IMR-90 (cell line): ENCODE data around the gene AP3B1. TPM values are rescaled to one million over a fixed set of nuclear protein-coding genes. Genes with fewer than 3 reads are reported as not detected.

Source experiments
- ATAC-seq: fragments of 200-7000 bp; cut with Tn5 transposase; 2 replicates; pipeline ENCODE4 v1.9.1; 2020; ENCODE audit warnings: low read depth, mild to moderate bottlenecking, moderate library complexity
- BruUV-seq: library from RNA; stranded (reverse); fragments of 400-500 nt; replicated peaks from 2 replicates; lab custom pipeline; 2021; lab: Mats Ljungman, UMichigan
- CTCF ChIA-PET: fragments of 300-600 bp; formaldehyde crosslinking; extraction: SDS; loops from one replicate; lab custom pipeline; 2021; ENCODE audit warnings: antibody characterized with exemption; lab: Yijun Ruan, JAX
- POLR2A ChIA-PET: fragments of 300-600 bp; sonication (Branson Sonifier 250); formaldehyde crosslinking; loops from one replicate; lab custom pipeline; 2022; ENCODE audit warnings: antibody characterized with exemption; ENCODE audit not compliant: unreplicated experiment; lab: Charles Lee
- DNase-seq: peaks from one replicate; pipeline ENCODE4 v3.0.0; 2013
- H2AFZ ChIP-seq: replicated peaks from 2 replicates; pipeline ENCODE3; 2013; ENCODE audit warnings: low read length, mild to moderate bottlenecking; ENCODE audit not compliant: poor library complexity
- H2AK5ac ChIP-seq: 2 replicates; pipeline ENCODE4 v1.6.1; 2013; ENCODE audit warnings: low read depth, low read length, inconsistent platforms
- H2AK9ac ChIP-seq: replicated peaks from 2 replicates; pipeline ENCODE3; 2013; ENCODE audit warnings: mild to moderate bottlenecking, low read depth, low read length, moderate library complexity; ENCODE audit not compliant: poor library complexity
- H2BK120ac ChIP-seq: 2 replicates; pipeline ENCODE4 v1.6.1; 2013; ENCODE audit warnings: low read depth, low read length, inconsistent platforms
- H2BK15ac ChIP-seq: 3 replicates; pipeline ENCODE4 v1.6.1; 2013; ENCODE audit warnings: low read depth, low read length, inconsistent platforms
- H2BK20ac ChIP-seq: 2 replicates; pipeline ENCODE4 v1.6.1; 2013; ENCODE audit warnings: low read depth, mild to moderate bottlenecking, inconsistent platforms, low read length, moderate library complexity
- H2BK5ac ChIP-seq: 2 replicates; pipeline ENCODE4 v1.6.1; 2013; ENCODE audit warnings: mild to moderate bottlenecking, low read depth, low read length, inconsistent platforms; ENCODE audit not compliant: poor library complexity, severe bottlenecking
- H3K14ac ChIP-seq: replicated peaks from 2 replicates; pipeline ENCODE4 v1.6.1; 2013; ENCODE audit warnings: low read depth, low read length, inconsistent platforms
- H3K18ac ChIP-seq: 2 replicates; pipeline ENCODE4 v1.6.1; 2013; ENCODE audit warnings: low read depth, low read length, control low read depth
- H3K23ac ChIP-seq: 2 replicates; pipeline ENCODE4 v1.6.1; 2013; ENCODE audit warnings: low read depth, low read length, inconsistent platforms
- H3K27ac ChIP-seq: 2 replicates; pipeline ENCODE4 v1.5.1; 2013; ENCODE audit warnings: mild to moderate bottlenecking, control low read depth, low read length; ENCODE audit not compliant: insufficient read depth
- H3K27me3 ChIP-seq: 2 replicates; pipeline ENCODE4 v1.6.1; 2013; ENCODE audit warnings: low read length; ENCODE audit not compliant: control insufficient read depth, insufficient read depth
- H3K36me3 ChIP-seq: 2 replicates; pipeline ENCODE4 v1.6.1; 2013; ENCODE audit warnings: low read length, mixed read lengths; ENCODE audit not compliant: control insufficient read depth, insufficient read depth
- H3K4ac ChIP-seq: 2 replicates; pipeline ENCODE4 v1.6.1; 2013; ENCODE audit warnings: low read depth, low read length, inconsistent platforms
- H3K4me1 ChIP-seq: 2 replicates; pipeline ENCODE4 v1.6.1; 2013; ENCODE audit warnings: low read length, mixed read lengths; ENCODE audit not compliant: control insufficient read depth, insufficient read depth
- H3K4me2 ChIP-seq: 2 replicates; pipeline ENCODE4 v1.6.1; 2013; ENCODE audit warnings: low read depth, mild to moderate bottlenecking, control low read depth, low read length, moderate library complexity
- H3K4me3 ChIP-seq: 2 replicates; pipeline ENCODE4 v1.5.1; 2013; ENCODE audit warnings: low read depth, mild to moderate bottlenecking, control low read depth, low read length, moderate library complexity; ENCODE audit not compliant: insufficient read depth
- H3K56ac ChIP-seq: 2 replicates; pipeline ENCODE4 v1.6.1; 2013; ENCODE audit warnings: low read length, inconsistent platforms; ENCODE audit not compliant: insufficient read depth; ENCODE audit errors: extremely low read depth
- H3K79me1 ChIP-seq, 2 experiments: 2 replicates each; pipeline ENCODE4 v1.6.1; 2013; ENCODE audit warnings: low read length in 2 of 2, inconsistent platforms in 1 of 2, low read depth in 1 of 2
- H3K9ac ChIP-seq: 2 replicates; pipeline ENCODE4 v1.6.1; 2013; ENCODE audit warnings: low read depth, low read length, control low read depth
- H3K9me1 ChIP-seq: 2 replicates; pipeline ENCODE4 v1.6.1; 2013; ENCODE audit warnings: low read length, inconsistent platforms; ENCODE audit not compliant: insufficient read depth
- H3K9me3 ChIP-seq: 2 replicates; pipeline ENCODE4 v1.6.1; 2013; ENCODE audit warnings: low read length; ENCODE audit not compliant: control insufficient read depth, insufficient read depth
- H4K20me1 ChIP-seq: 2 replicates; pipeline ENCODE4 v1.6.1; 2013; ENCODE audit warnings: low read length, inconsistent platforms; ENCODE audit not compliant: insufficient read depth
- H4K5ac ChIP-seq: 2 replicates; pipeline ENCODE4 v1.6.1; 2013; ENCODE audit warnings: mild to moderate bottlenecking, low read depth, low read length, control low read depth
- H4K8ac ChIP-seq, 2 experiments: 2 replicates each; pipeline ENCODE4 v1.6.1; 2013; ENCODE audit warnings: low read depth in 2 of 2, low read length in 2 of 2, control low read depth in 1 of 2, inconsistent platforms in 1 of 2
- H4K91ac ChIP-seq: 2 replicates; pipeline ENCODE4 v1.6.1; 2013; ENCODE audit warnings: low read depth, low read length, inconsistent platforms; ENCODE audit not compliant: insufficient read depth
- BHLHE40 ChIP-seq: fragments of 150-350 bp; IDR thresholded peaks from 2 replicates; pipeline ENCODE4 v1.6.1; 2016; ENCODE audit warnings: mild to moderate bottlenecking, low read depth, low read length
- FOS ChIP-seq: fragments of 150-350 bp; IDR thresholded peaks from 2 replicates; pipeline ENCODE4 v1.6.1; 2016; ENCODE audit warnings: low read depth, low read length
- MAFK ChIP-seq: IDR thresholded peaks from 2 replicates; pipeline ENCODE4 v1.6.1; 2012; ENCODE audit warnings: low read depth, low read length, improper control_type of control experiment
- MAZ ChIP-seq: IDR thresholded peaks from 2 replicates; pipeline ENCODE4 v1.6.1; 2012; ENCODE audit warnings: low read depth, mild to moderate bottlenecking, low read length, improper control_type of control experiment, moderate library complexity, borderline replicate concordance
- NFE2L2 ChIP-seq: fragments of 150-350 bp; IDR thresholded peaks from 2 replicates; pipeline ENCODE4 v1.6.1; 2016; ENCODE audit warnings: low read depth, mild to moderate bottlenecking, low read length
- POLR2A ChIP-seq: IDR thresholded peaks from 2 replicates; pipeline ENCODE4 v1.6.1; 2012; ENCODE audit warnings: mild to moderate bottlenecking, low read depth, low read length
- RFX5 ChIP-seq: IDR thresholded peaks from 2 replicates; pipeline ENCODE4 v1.8.0; 2012; ENCODE audit warnings: low read depth, mild to moderate bottlenecking, low read length, moderate library complexity
- USF2 ChIP-seq: fragments of 150-350 bp; IDR thresholded peaks from 2 replicates; pipeline ENCODE4 v1.6.1; 2017; ENCODE audit warnings: mild to moderate bottlenecking, antibody characterized with exemption, low read length, low read depth
- WGBS, 2 experiments: methylation state at CpG; one replicate each; pipeline versions ENCODE4 v1.1.5 to v1.1.7; 2013; ENCODE audit warnings: missing lambda C conversion rate in 2 of 2; ENCODE audit not compliant: insufficient read length in 1 of 2; ENCODE audit errors: extremely low coverage in 2 of 2; 5-methylcytosine and 5-hydroxymethylcytosine counted together
- dilution Hi-C: fragments of 300-500 bp; cut with HindIII; formaldehyde crosslinking; loops from one replicate; pipeline ENCODE4 v1.14.3; 2018; ENCODE audit warnings: low sequenced_read_pairs; ENCODE audit not compliant: unreplicated experiment
- in situ Hi-C: fragments of 300-500 bp; cut with MboI; formaldehyde crosslinking; loops from 3 replicates; pipeline ENCODE4 v1.14.3; 2019; ENCODE audit warnings: low sequenced_read_pairs, inconsistent platforms, mixed read lengths
- intact Hi-C: fragments of 100-400 bp; cut with micrococcal nuclease; formaldehyde crosslinking; loops from 2 replicates; pipeline ENCODE4 v1.10.0; 2022
- polyA plus RNA-seq, 3 experiments: library from polyadenylated mRNA; depleted of rRNA; stranded (reverse); fragments of >200 nt; gene quantifications; 2 replicates each; pipeline ENCODE4 v1.2.3, GENCODE V29; 2012; ENCODE audit warnings: low replicate concordance in 1 of 3
- total RNA-seq: library from RNA; depleted of rRNA; stranded (reverse); fragments of >200 nt; gene quantifications from 2 replicates; pipeline ENCODE4 v1.2.3, GENCODE V29; 2012

AP3B1 gene
- total and polyA plus RNA-seq, 2 of the 4 experiments (the other 2 are of a cell fraction), result 33.1 to 59.0 TPM

GRCh38 chr5:78287833-78288232 lies 6.7 kb downstream of the AP3B1 start:
- Histone ChIP-seq H3K79me1 (peaks cover 25 to 62% of the 10 kb centered on the region in 2 experiments), H3K4me1 (peaks cover 3% of the 10 kb centered on the region), H3K9me3 (no peaks in the 10 kb centered on the region), H3K14ac (no peak overlapping the region), H2BK20ac (no peak overlapping the region), H3K4me3 (no peak overlapping the region), H3K23ac (no peak overlapping the region), H3K36me3 (no peaks in the 10 kb centered on the region; the same call in 1 of the 2 replicates), H2BK15ac (no peak overlapping the region), H3K27ac (no peak overlapping the region), H2BK5ac (peak overlapping the region; percentile 56), H3K9ac (no peak overlapping the region), H3K18ac (no peak overlapping the region), H3K9me1 (peaks cover 4% of the 10 kb centered on the region; the same call in 1 of the 2 replicates), H2AK5ac (no peak overlapping the region), H3K56ac (no peak overlapping the region), H2AK9ac (no peak overlapping the region), H4K8ac (no peak overlapping the region), H4K91ac (no peak overlapping the region), H2BK120ac (no peak overlapping the region), H3K27me3 (no peaks in the 10 kb centered on the region), H4K5ac (no peak overlapping the region), H3K4ac (no peak overlapping the region), H2AFZ (no peak overlapping the region), H4K20me1 (peaks cover 34% of the 10 kb centered on the region; the same call in 1 of the 2 replicates), H3K4me2 (peak overlapping the region; percentile 12; the same call in 1 of the 2 replicates)
- 0% methylated on average over 1 of the region's 2 CpGs; no CpG with 5 or more reads in 1 of the 2 experiments for WGBS, 2 experiments
- DNase-seq (peak; percentile 84), ATAC-seq (peak; percentile 96)
- in situ Hi-C loops, result no loop called here
- BruUV-seq, result no TSS peak
- POLR2A ChIA-PET, result no interaction called here
- CTCF ChIA-PET, result no interaction called here
- intact Hi-C loops, result no loop called here
- dilution Hi-C loops, result no loop called here
- peak; percentile 66 for TF ChIP-seq MAFK
- TF ChIP-seq USF2, result no peak
- TF ChIP-seq FOS, result peak; percentile 25; the same call in 1 of the 2 replicates
- TF ChIP-seq RFX5, result no peak
- no peak for TF ChIP-seq NFE2L2
- TF ChIP-seq MAZ, result no peak
- TF ChIP-seq BHLHE40, result peak; percentile 98
- TF ChIP-seq POLR2A, result no peak
